HUES48 (cell line): ENCODE results near the gene C1orf159.

Experiments
- H3K27ac ChIP-seq: one replicate; pipeline ENCODE4 v1.7.0; 2013; ENCODE audit warnings: low read depth, low read length, inconsistent platforms
- H3K27me3 ChIP-seq: 2 replicates; pipeline ENCODE4 v1.6.1; 2013; ENCODE audit warnings: mild to moderate bottlenecking, low read length; ENCODE audit not compliant: control insufficient read depth, insufficient read depth
- H3K36me3 ChIP-seq: 2 replicates; pipeline ENCODE4 v1.6.1; 2013; ENCODE audit warnings: low read length; ENCODE audit not compliant: control insufficient read depth, insufficient read depth
- H3K4me1 ChIP-seq: 2 replicates; pipeline ENCODE4 v1.6.1; 2013; ENCODE audit warnings: mild to moderate bottlenecking, low read length; ENCODE audit not compliant: control insufficient read depth, insufficient read depth
- H3K4me3 ChIP-seq: 2 replicates; pipeline ENCODE4 v1.5.1; 2013; ENCODE audit warnings: mild to moderate bottlenecking, low read depth, low read length
- H3K9ac ChIP-seq: 2 replicates; pipeline ENCODE4 v1.6.1; 2013; ENCODE audit warnings: mild to moderate bottlenecking, low read depth, low read length, moderate library complexity
- H3K9me3 ChIP-seq: 2 replicates; pipeline ENCODE4 v1.6.1; 2013; ENCODE audit warnings: low read length; ENCODE audit not compliant: control insufficient read depth, insufficient read depth

Gene C1orf159

GRCh38 chr1:1052003-1052840 is 63.7 kb downstream of the C1orf159 start:
- Histone ChIP-seq H3K27me3 (no peaks in the 10 kb centered on the region), H3K36me3 (peaks cover 47% of the 10 kb centered on the region)

GRCh38 chr1:1051127-1051810 is 64.6 kb downstream of the C1orf159 start:
- no peak overlapping the region for H3K9ac ChIP-seq
- H3K9me3 ChIP-seq = no peaks in the 10 kb centered on the region
- no peaks in the 10 kb centered on the region for H3K4me1 ChIP-seq
- no peaks in the 10 kb centered on the region for H3K27me3 ChIP-seq
- peaks cover 56% of the 10 kb centered on the region for H3K36me3 ChIP-seq
- no peak overlapping the region for H3K4me3 ChIP-seq
- H3K27ac ChIP-seq = no peak overlapping the region

More at GRCh38 chr1:1052003-1052840, 63.7 kb downstream of the C1orf159 start:
- Histone ChIP-seq H3K9me3 (no peaks in the 10 kb centered on the region), H3K4me1 (no peaks in the 10 kb centered on the region), H3K9ac (no peak overlapping the region), H3K4me3 (no peak overlapping the region), H3K27ac (no peak overlapping the region)

- no peak overlapping the region for H3K9ac ChIP-seq
- peaks cover 61% of the 10 kb centered on the region for H3K36me3 ChIP-seq
- H3K27me3 ChIP-seq = no peaks in the 10 kb centered on the region
Observed at GRCh38 chr1:1050577-1051052, 65.3 kb downstream of the C1orf159 start.

GRCh38 chr1:1049318-1050165 is 66.3 kb downstream of the C1orf159 start:
- Histone ChIP-seq H3K27me3 (no peaks in the 10 kb centered on the region), H3K4me1 (no peaks in the 10 kb centered on the region), H3K9me3 (no peaks in the 10 kb centered on the region), H3K9ac (no peak overlapping the region), H3K27ac (no peak overlapping the region), H3K4me3 (no peak overlapping the region), H3K36me3 (peaks cover 67% of the 10 kb centered on the region)

More at GRCh38 chr1:1050577-1051052, 65.3 kb downstream of the C1orf159 start:
- no peak overlapping the region for H3K4me3 ChIP-seq
- no peaks in the 10 kb centered on the region for H3K4me1 ChIP-seq
- H3K27ac ChIP-seq = no peak overlapping the region
- no peaks in the 10 kb centered on the region for H3K9me3 ChIP-seq

GRCh38 chr1:1048765-1049164 is 67.1 kb downstream of the C1orf159 start:
- no peak overlapping the region for H3K9ac ChIP-seq
- H3K4me3 ChIP-seq = no peak overlapping the region
- peaks cover 64% of the 10 kb centered on the region for H3K36me3 ChIP-seq
- no peaks in the 10 kb centered on the region for H3K27me3 ChIP-seq
- no peaks in the 10 kb centered on the region for H3K9me3 ChIP-seq
- H3K4me1 ChIP-seq = no peaks in the 10 kb centered on the region
- H3K27ac ChIP-seq = no peak overlapping the region

- no peaks in the 10 kb centered on the region for H3K27me3 ChIP-seq
- peaks cover 60% of the 10 kb centered on the region for H3K36me3 ChIP-seq
- H3K27ac ChIP-seq = no peak overlapping the region
- no peaks in the 10 kb centered on the region for H3K4me1 ChIP-seq
- H3K9ac ChIP-seq = no peak overlapping the region
- H3K9me3 ChIP-seq = no peaks in the 10 kb centered on the region
- H3K4me3 ChIP-seq = no peak overlapping the region
Observed at GRCh38 chr1:1047963-1048362, 67.9 kb downstream of the C1orf159 start.

- Histone ChIP-seq H3K9me3 (no peaks in the 10 kb centered on the region), H3K27me3 (no peaks in the 10 kb centered on the region), H3K36me3 (peaks cover 55% of the 10 kb centered on the region), H3K4me3 (no peak overlapping the region), H3K4me1 (no peaks in the 10 kb centered on the region), H3K27ac (no peak overlapping the region), H3K9ac (no peak overlapping the region)
Observed at GRCh38 chr1:1047407-1047806, 68.5 kb downstream of the C1orf159 start.

GRCh38 chr1:1046767-1047166 is 69.1 kb downstream of the C1orf159 start:
- Histone ChIP-seq H3K27me3 (no peaks in the 10 kb centered on the region), H3K9ac (no peak overlapping the region), H3K9me3 (no peaks in the 10 kb centered on the region), H3K4me1 (no peaks in the 10 kb centered on the region), H3K27ac (no peak overlapping the region), H3K4me3 (no peak overlapping the region), H3K36me3 (peaks cover 48% of the 10 kb centered on the region)

GRCh38 chr1:1046243-1046642 is 69.6 kb downstream of the C1orf159 start:
- H3K9me3 ChIP-seq = no peaks in the 10 kb centered on the region
- no peak overlapping the region for H3K27ac ChIP-seq
- H3K36me3 ChIP-seq = peaks cover 43% of the 10 kb centered on the region
- H3K4me3 ChIP-seq = no peak overlapping the region
- no peaks in the 10 kb centered on the region for H3K4me1 ChIP-seq
- H3K9ac ChIP-seq = no peak overlapping the region
- H3K27me3 ChIP-seq = no peaks in the 10 kb centered on the region

GRCh38 chr1:1045129-1045528 is 70.8 kb downstream of the C1orf159 start:
- H3K27ac ChIP-seq = no peak overlapping the region
- H3K27me3 ChIP-seq = peaks cover 4% of the 10 kb centered on the region
- no peak overlapping the region for H3K4me3 ChIP-seq
- H3K36me3 ChIP-seq = peaks cover 38% of the 10 kb centered on the region
- H3K9me3 ChIP-seq = no peaks in the 10 kb centered on the region
- no peak overlapping the region for H3K9ac ChIP-seq
- no peaks in the 10 kb centered on the region; the same call in 1 of the 2 replicates for H3K4me1 ChIP-seq
